GM13977 (cell line): ENCODE results near the gene CACYBP.

ENCODE experiments used
- DNase-seq: peaks from one replicate; pipeline ENCODE4 v3.0.0; 2012; ENCODE audit warnings: low spot score
- CTCF ChIP-seq: IDR thresholded peaks from 2 replicates; pipeline ENCODE4 v1.5.1; 2012; ENCODE audit warnings: mild to moderate bottlenecking, control low read depth; ENCODE audit not compliant: insufficient read depth; ENCODE audit errors: extremely low read depth, missing control alignments
- in situ Hi-C: fragments of 300-500 bp; cut with MboI; formaldehyde crosslinking; loops from one replicate; pipeline ENCODE4 v1.12.0; 2022; ENCODE audit warnings: low sequenced_read_pairs, low pct_unique_long_range_greater_than_20kb, mixed read lengths, inconsistent platforms; ENCODE audit not compliant: unreplicated experiment

Gene CACYBP

GRCh38 chr1:175045519-175045918 is 45.8 kb downstream of the CACYBP start:
- no peak for DNase-seq
- no peak for TF ChIP-seq CTCF
- in situ Hi-C loops, result loop anchor here (10.0 to 25.0 kb wide), 2 partner anchors 79 to 292 kb away; no protein-coding TSS in a partner anchor

DNA sequence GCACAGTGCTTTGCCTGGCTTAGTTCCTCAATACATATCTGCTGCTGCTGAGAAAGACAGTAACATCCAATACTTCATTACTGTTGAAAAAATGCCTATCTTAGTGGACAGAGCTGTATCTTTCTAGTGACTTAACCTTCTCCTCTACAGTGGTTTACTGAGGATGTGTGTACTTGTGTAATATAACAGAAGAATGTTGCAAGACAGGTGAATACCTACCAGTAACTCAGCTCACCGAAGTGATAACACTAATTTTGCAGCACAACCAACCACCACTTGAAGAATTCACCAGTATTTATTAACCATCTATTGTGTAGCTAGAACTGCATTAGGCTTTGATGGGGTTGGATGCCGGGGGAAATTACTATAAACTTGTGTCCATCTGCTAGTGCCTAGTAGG is 51.2 kb downstream of the CACYBP start:
- TF ChIP-seq CTCF, result no peak
- DNase-seq, result no peak
- in situ Hi-C loops, result no loop called here

DNA sequence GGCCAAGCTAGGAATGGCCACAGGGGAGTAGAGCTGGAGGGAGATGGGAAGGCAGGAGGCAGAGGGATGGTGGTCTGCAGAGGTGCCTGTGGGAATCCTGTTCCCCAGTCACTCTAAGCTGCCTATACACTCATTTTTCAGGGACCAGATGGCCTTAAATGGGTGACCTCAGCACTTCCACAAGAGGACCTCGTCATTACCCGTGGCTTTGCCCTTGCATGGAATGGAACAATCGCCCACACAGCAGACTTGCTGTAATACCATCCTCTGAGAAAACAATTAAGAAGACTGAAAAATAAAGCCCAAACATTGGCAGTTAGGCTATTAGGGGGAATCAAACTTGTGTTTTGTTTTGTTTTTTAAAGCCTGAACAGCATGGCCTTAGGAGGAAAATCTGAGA is 55.0 kb downstream of the CACYBP start:
- no peak for TF ChIP-seq CTCF
- DNase-seq, result no peak
- in situ Hi-C loops, result no loop called here
